HG03442 (cell line): Measurements from ENCODE around the gene MAML2.

Source experiments
- ATAC-seq: cut with Tn5 transposase; IDR thresholded peaks from one replicate; pipeline ENCODE4 v1.9.1; 2021; ENCODE audit warnings: mild to moderate bottlenecking, moderate library complexity; ENCODE audit not compliant: unreplicated experiment

Gene MAML2

GRCh38 chr11:96161307-96162089, 181.5 kb downstream of the MAML2 start:
- no peak for ATAC-seq

- no peak for ATAC-seq
Observed at GRCh38 chr11:96160732-96161306, 182.2 kb downstream of the MAML2 start.

GRCh38 chr11:96159968-96160367, 183.0 kb downstream of the MAML2 start:
- ATAC-seq = no peak

GRCh38 chr11:96158126-96158525, 184.9 kb downstream of the MAML2 start:
- no peak for ATAC-seq

GRCh38 chr11:96157517-96157873, 185.5 kb downstream of the MAML2 start:
- no peak for ATAC-seq

GRCh38 chr11:96156379-96156722, 186.6 kb downstream of the MAML2 start:
- ATAC-seq = no peak

- ATAC-seq = peak; percentile 65
Observed at GRCh38 chr11:96155627-96156378, 187.2 kb downstream of the MAML2 start.

- ATAC-seq = no peak
Observed at GRCh38 chr11:96154802-96155520, 188.0 kb downstream of the MAML2 start.

- no peak for ATAC-seq
Observed at GRCh38 chr11:96152623-96153022, 190.4 kb downstream of the MAML2 start.

GRCh38 chr11:96151501-96151900, 191.5 kb downstream of the MAML2 start:
- no peak for ATAC-seq

GRCh38 chr11:96150609-96151008, 192.4 kb downstream of the MAML2 start:
- ATAC-seq = no peak

GRCh38 chr11:96149743-96150555, 193.0 kb downstream of the MAML2 start:
- ATAC-seq = no peak

- no peak for ATAC-seq
Observed at GRCh38 chr11:96147906-96148486, 195.0 kb downstream of the MAML2 start.

- no peak for ATAC-seq
Observed at GRCh38 chr11:96147186-96147585, 195.8 kb downstream of the MAML2 start.

- ATAC-seq = no peak
Observed at GRCh38 chr11:96146765-96147164, 196.2 kb downstream of the MAML2 start.

- ATAC-seq = no peak
Observed at GRCh38 chr11:96145163-96145585, 197.8 kb downstream of the MAML2 start.

GRCh38 chr11:96144553-96144952, 198.4 kb downstream of the MAML2 start:
- ATAC-seq = no peak

GRCh38 chr11:96143041-96143521, 199.9 kb downstream of the MAML2 start:
- no peak for ATAC-seq

- ATAC-seq = no peak
Observed at GRCh38 chr11:96141626-96142025, 201.4 kb downstream of the MAML2 start.

GRCh38 chr11:96139691-96140090, 203.3 kb downstream of the MAML2 start:
- no peak for ATAC-seq
